Peyer's patch (tissue), 4 donors: ENCODE results near the gene CDK5R2.

Experiments used
- POLR2A ChIP-seq, 2 donors: fragments of 450-650 bp; IDR thresholded peaks; one replicate each; pipeline ENCODE4 v1.5.1; 2017; ENCODE audit warnings: antibody characterized with exemption in 2 of 2, mild to moderate bottlenecking in 2 of 2, moderate library complexity in 2 of 2
- TF ChIP-seq, protein P1 (sequence below), 6 experiments: fragments of 450-650 bp in 4 of 6; fragments of 200-600 bp in 2 of 6; sonication (generic) in 1 of 6; IDR thresholded peaks; one replicate each; pipeline ENCODE4 v1.5.1; 2017 to 2019; ENCODE audit warnings: antibody characterized with exemption in 6 of 6, mild to moderate bottlenecking in 3 of 6, moderate library complexity in 1 of 6

DNA sequence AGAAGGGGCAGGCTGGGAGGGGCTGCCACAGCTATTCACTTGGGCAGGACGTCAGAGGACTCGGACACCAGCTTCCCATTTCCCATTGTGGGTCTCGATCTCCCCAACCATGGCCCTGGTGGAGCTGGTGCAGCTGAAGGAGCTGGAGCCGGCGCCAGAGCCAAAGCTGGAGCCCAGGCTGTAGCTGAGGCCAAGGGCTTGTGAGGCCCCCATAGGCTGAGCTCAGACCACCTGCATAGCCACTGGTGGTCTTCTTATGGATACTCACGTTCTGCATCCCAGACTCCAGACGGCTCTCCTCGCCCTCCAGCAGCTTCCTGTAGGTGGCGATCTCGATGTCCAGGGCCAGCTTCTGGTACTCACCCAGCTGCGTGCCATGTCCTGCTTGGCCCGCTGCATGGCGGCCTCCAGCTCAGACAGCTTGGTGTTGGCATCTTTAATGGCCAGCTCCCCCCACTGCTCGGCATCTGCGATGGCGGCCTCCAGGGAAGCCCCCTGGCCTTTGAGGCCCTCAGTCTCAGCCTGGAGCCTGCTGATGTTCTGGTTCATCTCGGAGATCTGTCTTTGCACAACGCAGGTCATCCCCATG is 6.0 kb upstream of the CDK5R2 start:
- TF ChIP-seq, protein P1, sequence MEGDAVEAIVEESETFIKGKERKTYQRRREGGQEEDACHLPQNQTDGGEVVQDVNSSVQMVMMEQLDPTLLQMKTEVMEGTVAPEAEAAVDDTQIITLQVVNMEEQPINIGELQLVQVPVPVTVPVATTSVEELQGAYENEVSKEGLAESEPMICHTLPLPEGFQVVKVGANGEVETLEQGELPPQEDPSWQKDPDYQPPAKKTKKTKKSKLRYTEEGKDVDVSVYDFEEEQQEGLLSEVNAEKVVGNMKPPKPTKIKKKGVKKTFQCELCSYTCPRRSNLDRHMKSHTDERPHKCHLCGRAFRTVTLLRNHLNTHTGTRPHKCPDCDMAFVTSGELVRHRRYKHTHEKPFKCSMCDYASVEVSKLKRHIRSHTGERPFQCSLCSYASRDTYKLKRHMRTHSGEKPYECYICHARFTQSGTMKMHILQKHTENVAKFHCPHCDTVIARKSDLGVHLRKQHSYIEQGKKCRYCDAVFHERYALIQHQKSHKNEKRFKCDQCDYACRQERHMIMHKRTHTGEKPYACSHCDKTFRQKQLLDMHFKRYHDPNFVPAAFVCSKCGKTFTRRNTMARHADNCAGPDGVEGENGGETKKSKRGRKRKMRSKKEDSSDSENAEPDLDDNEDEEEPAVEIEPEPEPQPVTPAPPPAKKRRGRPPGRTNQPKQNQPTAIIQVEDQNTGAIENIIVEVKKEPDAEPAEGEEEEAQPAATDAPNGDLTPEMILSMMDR (IDR thresholded peaks at IDR 0.05), result no peak
- no peak for TF ChIP-seq POLR2A (IDR thresholded peaks at IDR 0.05)
